Measurements from ENCODE around the gene FIBIN. TPM values are rescaled to one million over a fixed set of nuclear protein-coding genes. Genes with fewer than 3 reads are reported as not detected.

FIBIN gene
- total RNA-seq, 1 experiment from 2014 or later, result not detected

DNA sequence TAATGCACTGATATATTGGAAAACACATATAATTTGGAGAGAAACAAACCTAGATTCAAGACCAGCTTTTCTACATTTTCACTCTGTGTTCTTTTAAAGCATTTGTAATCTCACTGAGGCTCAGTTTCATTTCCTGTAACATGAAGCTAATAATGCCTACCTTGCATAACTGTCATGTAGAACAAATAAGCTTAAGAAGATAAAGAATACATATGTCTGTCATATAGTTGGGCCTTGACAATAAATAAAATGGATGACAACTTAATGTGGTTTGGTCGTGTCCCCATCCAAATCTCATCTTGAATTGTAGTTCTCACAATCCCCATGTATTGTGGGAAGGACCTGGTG is 35.2 kb upstream of the FIBIN start:
- no peak overlapping the region for H4K5ac ChIP-seq (ENCODE audit: insufficient read length, low read depth, low read length)
- H3K27me3 ChIP-seq (ENCODE audit: insufficient read depth, low read length), result no peaks in the 10 kb centered on the region
- H3K56ac ChIP-seq (ENCODE audit: insufficient read length, low read depth, low read length), result no peak overlapping the region
- no peak overlapping the region for H3K27ac Mint-ChIP-seq
- H3K27ac ChIP-seq (ENCODE audit: insufficient read length, low read depth, low read length), result no peak overlapping the region
- H2AFZ ChIP-seq (ENCODE audit: low read length), result no peak overlapping the region
- no peak overlapping the region for H3K14ac ChIP-seq (ENCODE audit: insufficient read depth, low read length)
- no peak overlapping the region for H2BK12ac ChIP-seq (ENCODE audit: insufficient read length, low read depth, low read length)
- H3K4me3 Mint-ChIP-seq, result no peak overlapping the region
- H2BK15ac ChIP-seq (ENCODE audit: low read depth, low read length), result no peak overlapping the region
- H3K4me1 ChIP-seq (ENCODE audit: insufficient read depth, low read length), result no peaks in the 10 kb centered on the region
- no peak overlapping the region for H3K23ac ChIP-seq (ENCODE audit: insufficient read length, low read depth, low read length)
- no peak overlapping the region for H2BK20ac ChIP-seq (ENCODE audit: low read depth, low read length, poor library complexity, severe bottlenecking)
- no peaks in the 10 kb centered on the region for H3K9me3 Mint-ChIP-seq
- H3K9me3 ChIP-seq (ENCODE audit: control insufficient read depth, low read depth, low read length), result no peaks in the 10 kb centered on the region
- H3K9ac ChIP-seq (ENCODE audit: extremely low read depth, insufficient read length, low read length), result no peak overlapping the region
- peaks cover 0 to 2% (median 0%) of the 10 kb centered on the region in 3 experiments; a peak in 2 of 7 replicates for H3K36me3 Mint-ChIP-seq (ENCODE audit: insufficient read depth in 1 of 3, low read depth in 3 of 3)
- no peaks in the 10 kb centered on the region for H3K23me2 ChIP-seq (ENCODE audit: insufficient read length, low read depth, low read length, poor library complexity, severe bottlenecking)
- H4K91ac ChIP-seq (ENCODE audit: insufficient read length, low read depth, low read length), result no peak overlapping the region
- no peaks in the 10 kb centered on the region for H3K27me3 Mint-ChIP-seq (ENCODE audit: low read depth)
- no peak overlapping the region for H2BK5ac ChIP-seq (ENCODE audit: insufficient read length, low read length)
- no peak overlapping the region for H2AK5ac ChIP-seq (ENCODE audit: insufficient read length, low read length)
- no peak overlapping the region for H3K4ac ChIP-seq (ENCODE audit: low read depth, low read length)
- peaks cover 0 to 6% of the 10 kb centered on the region in 2 experiments; a peak in 1 of 4 replicates for H3K4me1 Mint-ChIP-seq
- no peaks in the 10 kb centered on the region for H4K20me1 ChIP-seq (ENCODE audit: control insufficient read depth, insufficient read depth, insufficient read length)
- no peak overlapping the region for H2BK120ac ChIP-seq (ENCODE audit: low read depth, low read length, poor library complexity, severe bottlenecking)
- H3K79me2 ChIP-seq (ENCODE audit: insufficient read depth, low read length), result no peaks in the 10 kb centered on the region
- TF ChIP-seq, protein P1, sequence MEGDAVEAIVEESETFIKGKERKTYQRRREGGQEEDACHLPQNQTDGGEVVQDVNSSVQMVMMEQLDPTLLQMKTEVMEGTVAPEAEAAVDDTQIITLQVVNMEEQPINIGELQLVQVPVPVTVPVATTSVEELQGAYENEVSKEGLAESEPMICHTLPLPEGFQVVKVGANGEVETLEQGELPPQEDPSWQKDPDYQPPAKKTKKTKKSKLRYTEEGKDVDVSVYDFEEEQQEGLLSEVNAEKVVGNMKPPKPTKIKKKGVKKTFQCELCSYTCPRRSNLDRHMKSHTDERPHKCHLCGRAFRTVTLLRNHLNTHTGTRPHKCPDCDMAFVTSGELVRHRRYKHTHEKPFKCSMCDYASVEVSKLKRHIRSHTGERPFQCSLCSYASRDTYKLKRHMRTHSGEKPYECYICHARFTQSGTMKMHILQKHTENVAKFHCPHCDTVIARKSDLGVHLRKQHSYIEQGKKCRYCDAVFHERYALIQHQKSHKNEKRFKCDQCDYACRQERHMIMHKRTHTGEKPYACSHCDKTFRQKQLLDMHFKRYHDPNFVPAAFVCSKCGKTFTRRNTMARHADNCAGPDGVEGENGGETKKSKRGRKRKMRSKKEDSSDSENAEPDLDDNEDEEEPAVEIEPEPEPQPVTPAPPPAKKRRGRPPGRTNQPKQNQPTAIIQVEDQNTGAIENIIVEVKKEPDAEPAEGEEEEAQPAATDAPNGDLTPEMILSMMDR (conservative IDR thresholded peaks at IDR 0.05), result no peak
- no peak for DNase-seq
- no peak overlapping the region for H4K8ac ChIP-seq (replicated peaks; ENCODE audit: insufficient read length, low read depth, low read length)
- no peak overlapping the region for H3K4me2 ChIP-seq (ENCODE audit: insufficient read depth, insufficient read length, low read length)
- no peak overlapping the region for H3K18ac ChIP-seq (ENCODE audit: insufficient read length, low read depth, low read length)
- no peak overlapping the region for H3T11ph ChIP-seq (ENCODE audit: low read length)
- H3K79me1 ChIP-seq (ENCODE audit: insufficient read depth, low read depth, low read length, poor library complexity, severe bottlenecking), result no peaks in the 10 kb centered on the region
- WGBS (ENCODE audit: extremely low coverage, insufficient read length, low lambda C conversion rate), result no CpG with 5 or more reads among the region's 1 CpG
